RWPE1 (cell line): ENCODE results near the gene ATG2B.
A peak's percentile ranks its signal among the peaks of the same experiment; 100 is the strongest.
"Not testable (repeated sequence)": the region's sequence is repeated elsewhere in the genome, so short reads cannot be mapped to it uniquely, and the experiment has no call there.

Source experiments
- CTCF ChIA-PET: fragments of 350-600 bp; sonication (Branson Sonifier 250); formaldehyde crosslinking; extraction: SDS; loops from one replicate; lab custom pipeline; 2021; lab: Yijun Ruan, JAX
- POLR2A ChIA-PET: fragments of 400-600 bp; formaldehyde crosslinking; extraction: SDS; loops from one replicate; lab custom pipeline; 2020; ENCODE audit warnings: antibody characterized with exemption; ENCODE audit not compliant: low non-redundant PET; lab: Yijun Ruan, JAX
- DNase-seq: peaks from one replicate; pipeline ENCODE4 v3.0.0; 2012; ENCODE audit warnings: low spot score
- H3K27ac ChIP-seq: fragments of 450-650 bp; 2 replicates; pipeline ENCODE4 v1.5.1; 2017
- TF ChIP-seq, protein P1 (sequence below): fragments of 450-650 bp; conservative IDR thresholded peaks from 2 replicates; pipeline ENCODE4 v1.5.1; 2017; ENCODE audit warnings: low read depth, mild to moderate bottlenecking

ATG2B gene

GRCh38 chr14:96245710-96246538 lies 117.2 kb downstream of the ATG2B start:
- TF ChIP-seq, protein P1, sequence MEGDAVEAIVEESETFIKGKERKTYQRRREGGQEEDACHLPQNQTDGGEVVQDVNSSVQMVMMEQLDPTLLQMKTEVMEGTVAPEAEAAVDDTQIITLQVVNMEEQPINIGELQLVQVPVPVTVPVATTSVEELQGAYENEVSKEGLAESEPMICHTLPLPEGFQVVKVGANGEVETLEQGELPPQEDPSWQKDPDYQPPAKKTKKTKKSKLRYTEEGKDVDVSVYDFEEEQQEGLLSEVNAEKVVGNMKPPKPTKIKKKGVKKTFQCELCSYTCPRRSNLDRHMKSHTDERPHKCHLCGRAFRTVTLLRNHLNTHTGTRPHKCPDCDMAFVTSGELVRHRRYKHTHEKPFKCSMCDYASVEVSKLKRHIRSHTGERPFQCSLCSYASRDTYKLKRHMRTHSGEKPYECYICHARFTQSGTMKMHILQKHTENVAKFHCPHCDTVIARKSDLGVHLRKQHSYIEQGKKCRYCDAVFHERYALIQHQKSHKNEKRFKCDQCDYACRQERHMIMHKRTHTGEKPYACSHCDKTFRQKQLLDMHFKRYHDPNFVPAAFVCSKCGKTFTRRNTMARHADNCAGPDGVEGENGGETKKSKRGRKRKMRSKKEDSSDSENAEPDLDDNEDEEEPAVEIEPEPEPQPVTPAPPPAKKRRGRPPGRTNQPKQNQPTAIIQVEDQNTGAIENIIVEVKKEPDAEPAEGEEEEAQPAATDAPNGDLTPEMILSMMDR = no peak
- CTCF ChIA-PET = interaction anchor here (0.9 kb wide), 1 partner anchor 29 kb away, joined by 4 read pairs; no protein-coding TSS in a partner anchor
- peak overlapping the region; percentile 87 for H3K27ac ChIP-seq
- peak; percentile 21 for DNase-seq
- POLR2A ChIA-PET = no interaction called here

- H3K27ac ChIP-seq, CTCF ChIA-PET, POLR2A ChIA-PET, DNase-seq: not testable (repeated sequence)
Measured at GRCh38 chr14:96245074-96245473, 118.1 kb downstream of the ATG2B start.

- ChIA-PET POLR2A (interaction anchor here (0.6 kb wide), 1 partner anchor 39 kb away, joined by 6 read pairs; the partner anchor contains the start of gene BDKRB2), CTCF (no interaction called here)
- TF ChIP-seq, protein P1 = no peak
- no peak overlapping the region for H3K27ac ChIP-seq
- no peak for DNase-seq
Measured at GRCh38 chr14:96243785-96244184, 119.4 kb downstream of the ATG2B start.

DNA sequence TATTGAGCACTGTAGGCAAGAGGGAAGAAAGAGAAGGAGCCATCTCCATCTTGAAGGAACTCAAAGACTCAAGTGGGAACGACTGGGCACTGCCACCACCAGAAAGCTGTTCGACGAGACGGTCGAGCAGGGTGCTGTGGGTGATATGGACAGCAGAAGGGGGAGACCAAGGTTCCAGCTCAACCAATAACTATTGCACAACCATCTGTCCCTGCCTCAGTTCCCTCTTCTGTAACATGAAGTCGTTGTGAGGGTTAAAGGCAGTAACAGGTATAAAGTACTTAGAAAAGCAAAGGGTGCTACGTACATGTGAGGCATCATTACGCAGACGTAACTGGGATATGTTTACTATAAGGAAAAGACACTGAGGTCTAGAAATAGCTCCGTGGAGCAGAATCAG lies 121.0 kb downstream of the ATG2B start:
- H3K27ac ChIP-seq = peak overlapping the region; percentile 31; the same call in 1 of the 2 replicates
- TF ChIP-seq, protein P1 = no peak
- CTCF ChIA-PET = interaction anchor here (1.0 kb wide), 1 partner anchor 141 kb away, joined by 5 read pairs; no protein-coding TSS in a partner anchor
- DNase-seq = no peak
- POLR2A ChIA-PET = no interaction called here

- POLR2A ChIA-PET = no interaction called here
- no peak for DNase-seq
Measured at GRCh38 chr14:96240641-96241040, 122.5 kb downstream of the ATG2B start.

GRCh38 chr14:96239711-96240141 lies 123.4 kb downstream of the ATG2B start:
- DNase-seq = no peak
- no peak overlapping the region for H3K27ac ChIP-seq

More at GRCh38 chr14:96240641-96241040, 122.5 kb downstream of the ATG2B start:
- TF ChIP-seq, protein P1 = no peak
- peak overlapping the region; percentile 25; the same call in 1 of the 2 replicates for H3K27ac ChIP-seq
- CTCF ChIA-PET = no interaction called here

More at GRCh38 chr14:96239711-96240141, 123.4 kb downstream of the ATG2B start:
- ChIA-PET POLR2A (no interaction called here), CTCF (no interaction called here)
- TF ChIP-seq, protein P1 = no peak
